NCI-H748 treated with DMSO at 0.1 percent for 48 hours (cell line): ENCODE measurements around the gene SRRM2.
A peak's percentile ranks its signal among the peaks of the same experiment; 100 is the strongest.

ENCODE experiments used
- DNase-seq: peaks from one replicate; lab custom pipeline; 2025; lab: John Stamatoyannopoulos, UW

Gene SRRM2

GRCh38 chr16:2739625-2740430, 12.6 kb upstream of the SRRM2 start:
- DNase-seq = no peak

DNA sequence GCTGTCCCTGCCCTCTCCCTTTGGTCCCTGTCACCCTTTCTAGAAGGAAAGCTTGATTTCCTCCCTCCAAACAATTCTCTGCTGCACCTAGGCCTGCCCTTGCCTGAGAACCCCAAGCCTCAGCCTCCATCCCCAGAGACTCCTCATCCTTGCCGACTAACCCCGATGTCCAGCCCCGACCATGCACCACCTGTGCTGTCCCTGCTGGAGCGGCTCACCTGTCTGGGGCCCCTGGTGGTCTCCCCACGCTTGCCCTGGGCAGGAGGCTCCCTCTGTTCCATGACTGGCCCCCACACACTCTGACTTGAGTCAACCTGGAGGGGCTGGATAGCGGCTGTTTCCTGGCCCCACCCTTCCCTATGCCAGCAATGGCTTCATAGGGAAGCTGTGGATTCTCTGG, 12.0 kb upstream of the SRRM2 start:
- no peak for DNase-seq

GRCh38 chr16:2741168-2741567, 11.3 kb upstream of the SRRM2 start:
- no peak for DNase-seq

DNA sequence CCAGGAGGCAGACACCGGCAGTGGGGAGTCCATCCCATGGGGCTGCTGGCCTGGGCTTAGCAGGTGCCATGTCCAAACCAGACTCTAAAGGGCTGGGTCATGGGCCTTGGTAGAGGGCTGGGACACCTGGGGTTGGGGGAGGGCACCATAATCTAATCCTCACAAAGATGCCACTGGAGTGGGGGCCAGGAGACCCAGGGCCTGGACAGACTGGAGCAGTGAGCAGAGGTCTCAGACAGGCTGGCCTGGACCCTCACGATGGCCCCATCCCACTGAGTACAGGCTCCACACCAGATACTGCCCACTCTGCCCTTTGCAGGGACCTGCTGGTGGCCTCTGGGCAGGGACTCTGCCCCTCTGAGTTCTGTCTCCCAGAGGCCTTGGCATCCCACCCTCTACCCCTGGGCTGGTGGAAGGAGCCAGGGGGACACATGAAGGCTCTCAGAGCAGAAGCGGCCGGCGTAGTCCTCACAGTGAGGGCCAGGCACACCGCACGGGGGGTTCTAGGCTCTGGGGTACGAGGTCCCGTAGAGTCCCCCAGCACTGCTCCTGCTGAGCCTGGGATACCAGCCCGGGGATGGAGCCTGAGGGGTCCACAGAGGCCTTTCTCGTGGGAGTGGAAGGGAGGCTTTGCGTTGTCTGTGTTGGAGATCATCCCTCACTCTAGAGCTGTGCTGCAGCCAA, 10.0 kb upstream of the SRRM2 start:
- DNase-seq = no peak

DNA sequence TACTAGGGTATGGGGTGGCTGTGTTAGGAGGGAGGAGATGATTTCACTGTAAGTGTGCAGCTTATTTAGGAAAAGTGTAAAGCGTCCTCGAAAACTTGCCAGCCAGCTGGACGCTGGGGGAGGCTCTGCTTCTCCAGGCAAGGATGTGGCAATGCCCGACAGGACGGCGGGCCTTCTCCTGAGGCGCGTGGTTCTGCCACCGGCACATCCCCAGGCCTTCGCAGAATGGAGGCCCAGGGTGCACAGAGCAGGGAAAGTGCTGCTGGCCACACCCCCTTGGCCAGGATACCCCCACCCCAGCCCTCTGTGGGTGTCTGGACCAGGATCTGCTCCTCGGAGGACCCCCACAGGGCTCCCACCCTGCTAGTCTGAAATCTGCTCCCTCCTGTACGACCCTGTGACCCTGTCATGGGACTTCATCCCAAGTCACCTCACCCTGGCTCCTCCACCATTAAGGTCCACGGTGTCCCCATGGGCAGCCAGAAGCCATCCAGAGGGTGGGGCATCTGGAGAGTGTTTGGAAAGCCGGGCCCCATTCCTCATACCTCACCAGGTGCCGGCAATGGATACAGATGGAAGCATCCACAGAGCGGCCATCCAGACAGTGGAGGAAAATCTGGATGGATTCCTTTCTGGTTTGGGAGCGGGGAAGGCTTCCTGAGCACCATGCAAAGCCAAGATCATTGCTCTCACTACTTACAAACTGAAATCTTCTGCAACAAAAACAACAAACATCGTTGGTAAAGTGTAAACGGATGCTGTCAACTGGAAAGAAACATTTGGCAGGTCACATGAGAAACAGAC, 9.2 kb upstream of the SRRM2 start:
- DNase-seq = no peak

- DNase-seq = no peak
Measured at GRCh38 chr16:2744711-2745110, 7.7 kb upstream of the SRRM2 start.

- DNase-seq = no peak
Measured at GRCh38 chr16:2745116-2745890, 7.1 kb upstream of the SRRM2 start.

GRCh38 chr16:2745961-2746360, 6.5 kb upstream of the SRRM2 start:
- DNase-seq = no peak

- DNase-seq = no peak
Measured at GRCh38 chr16:2748757-2749455, 3.5 kb upstream of the SRRM2 start.

DNA sequence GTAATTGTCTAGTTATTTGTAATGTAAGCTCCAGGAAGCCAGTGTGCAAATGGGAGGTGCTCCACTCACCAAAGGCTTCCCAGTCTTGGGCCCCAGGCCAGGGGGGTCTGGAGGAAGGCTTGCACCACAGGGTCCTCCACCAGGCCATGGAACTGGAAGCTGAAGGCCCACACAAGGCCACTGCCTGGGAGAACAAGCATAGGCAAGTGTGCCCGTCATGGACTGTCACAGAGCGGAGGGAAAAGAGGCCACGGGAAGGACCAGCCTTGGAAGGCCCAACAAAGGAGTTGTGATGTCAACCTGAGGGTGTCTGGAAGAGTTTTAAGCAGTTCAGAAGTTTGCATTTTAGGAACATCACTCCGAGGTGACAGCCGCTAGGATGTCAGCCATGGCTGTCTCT, 3.0 kb upstream of the SRRM2 start:
- DNase-seq = no peak

DNA sequence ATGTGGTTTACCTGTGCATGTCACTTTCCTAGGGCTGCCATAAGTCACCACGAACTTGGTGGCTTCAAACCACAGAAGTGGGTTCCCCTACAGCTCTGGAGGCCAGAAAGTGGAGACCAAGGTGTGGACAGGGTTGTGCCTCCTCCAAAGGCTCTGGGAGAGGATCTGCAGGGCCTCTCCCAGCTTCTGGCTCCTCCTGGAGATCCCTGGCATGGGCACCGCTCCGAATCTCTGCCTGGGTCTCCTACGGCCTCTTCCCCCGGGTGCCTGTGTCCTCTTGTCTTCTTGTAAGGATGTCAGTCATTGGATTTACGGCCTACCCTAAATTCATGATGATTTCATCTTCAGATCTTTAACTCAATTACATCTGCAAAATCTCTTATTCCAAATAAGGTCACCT, 2.5 kb upstream of the SRRM2 start:
- no peak for DNase-seq

GRCh38 chr16:2751577-2752034, 832 bp upstream of the SRRM2 start:
- peak; percentile 36 for DNase-seq

- peak; percentile 9 for DNase-seq
Measured at GRCh38 chr16:2752850-2753732, 653 bp downstream of the SRRM2 start.

DNA sequence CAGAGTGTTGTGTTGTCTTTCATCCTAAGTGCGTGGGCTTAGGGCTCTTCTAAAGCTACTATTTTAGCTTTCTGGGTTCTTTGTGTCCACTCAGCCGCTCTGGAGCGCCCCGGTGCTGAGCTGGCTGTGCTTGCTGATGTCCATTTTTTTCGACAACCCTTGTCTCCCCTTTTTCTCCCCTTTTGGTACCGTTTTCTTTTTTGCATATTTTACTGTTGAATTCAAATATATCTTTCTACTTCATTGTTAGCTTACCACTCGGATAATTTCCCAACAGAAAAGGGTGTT, 1.2 kb downstream of the SRRM2 start:
- DNase-seq = no peak

DNA sequence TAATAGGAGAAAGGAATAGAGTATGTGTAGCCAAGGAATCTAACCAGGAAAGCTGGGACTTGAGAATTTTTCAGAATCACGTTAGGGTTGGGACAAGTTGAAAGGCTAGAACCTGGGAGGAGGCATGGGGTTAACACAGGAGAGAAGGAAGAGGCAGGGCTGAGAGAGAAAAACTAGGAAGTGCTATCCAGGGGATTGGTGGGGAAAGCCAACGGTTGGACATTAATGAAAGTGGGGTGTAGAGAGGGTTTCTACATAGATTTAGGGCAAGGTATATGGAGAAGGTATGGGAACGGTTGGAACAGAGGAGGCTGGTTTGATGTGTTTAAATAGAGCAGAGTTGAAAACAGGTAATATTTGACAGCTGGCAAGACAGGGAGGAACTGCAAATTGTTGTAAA, 2.7 kb downstream of the SRRM2 start:
- no peak for DNase-seq

GRCh38 chr16:2756288-2757015, 4.0 kb downstream of the SRRM2 start:
- no peak for DNase-seq

- DNase-seq = no peak
Measured at GRCh38 chr16:2757344-2757743, 4.9 kb downstream of the SRRM2 start.

GRCh38 chr16:2761472-2761871, 9.0 kb downstream of the SRRM2 start:
- DNase-seq = no peak

DNA sequence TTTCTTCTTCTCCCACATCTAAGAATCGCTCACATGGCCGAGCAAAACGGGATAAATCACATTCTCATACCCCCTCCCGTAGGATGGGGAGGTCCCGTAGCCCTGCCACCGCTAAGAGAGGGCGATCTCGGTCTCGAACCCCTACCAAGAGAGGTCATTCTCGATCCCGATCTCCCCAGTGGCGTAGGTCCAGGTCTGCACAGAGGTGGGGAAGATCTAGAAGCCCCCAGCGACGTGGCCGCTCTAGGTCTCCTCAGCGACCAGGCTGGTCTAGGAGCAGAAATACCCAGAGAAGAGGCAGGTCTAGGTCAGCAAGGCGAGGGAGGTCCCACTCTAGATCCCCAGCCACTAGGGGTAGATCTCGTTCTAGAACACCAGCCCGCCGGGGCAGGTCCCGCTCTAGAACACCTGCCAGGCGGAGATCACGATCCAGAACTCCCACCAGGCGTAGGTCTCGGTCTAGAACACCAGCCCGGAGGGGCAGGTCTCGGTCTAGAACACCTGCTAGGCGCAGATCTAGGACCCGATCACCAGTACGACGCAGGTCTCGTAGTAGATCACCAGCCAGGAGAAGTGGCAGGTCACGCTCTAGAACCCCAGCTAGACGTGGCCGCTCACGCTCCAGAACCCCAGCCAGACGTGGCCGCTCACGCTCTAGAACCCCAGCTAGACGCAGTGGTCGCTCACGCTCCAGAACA, 9.6 kb downstream of the SRRM2 start:
- DNase-seq = no peak
